NOMO-1 (cell line): Measurements from ENCODE around the gene SBNO2.
"Not testable (repeated sequence)": the region's sequence is repeated elsewhere in the genome, so short reads cannot be mapped to it uniquely, and the experiment has no call there.

ENCODE experiments used
- DNase-seq, 2 experiments: peaks; one replicate each; lab custom pipeline; 2025; ENCODE audit not compliant: unreplicated experiment in 2 of 2; lab: John Stamatoyannopoulos, UW

The SBNO2 gene

DNA sequence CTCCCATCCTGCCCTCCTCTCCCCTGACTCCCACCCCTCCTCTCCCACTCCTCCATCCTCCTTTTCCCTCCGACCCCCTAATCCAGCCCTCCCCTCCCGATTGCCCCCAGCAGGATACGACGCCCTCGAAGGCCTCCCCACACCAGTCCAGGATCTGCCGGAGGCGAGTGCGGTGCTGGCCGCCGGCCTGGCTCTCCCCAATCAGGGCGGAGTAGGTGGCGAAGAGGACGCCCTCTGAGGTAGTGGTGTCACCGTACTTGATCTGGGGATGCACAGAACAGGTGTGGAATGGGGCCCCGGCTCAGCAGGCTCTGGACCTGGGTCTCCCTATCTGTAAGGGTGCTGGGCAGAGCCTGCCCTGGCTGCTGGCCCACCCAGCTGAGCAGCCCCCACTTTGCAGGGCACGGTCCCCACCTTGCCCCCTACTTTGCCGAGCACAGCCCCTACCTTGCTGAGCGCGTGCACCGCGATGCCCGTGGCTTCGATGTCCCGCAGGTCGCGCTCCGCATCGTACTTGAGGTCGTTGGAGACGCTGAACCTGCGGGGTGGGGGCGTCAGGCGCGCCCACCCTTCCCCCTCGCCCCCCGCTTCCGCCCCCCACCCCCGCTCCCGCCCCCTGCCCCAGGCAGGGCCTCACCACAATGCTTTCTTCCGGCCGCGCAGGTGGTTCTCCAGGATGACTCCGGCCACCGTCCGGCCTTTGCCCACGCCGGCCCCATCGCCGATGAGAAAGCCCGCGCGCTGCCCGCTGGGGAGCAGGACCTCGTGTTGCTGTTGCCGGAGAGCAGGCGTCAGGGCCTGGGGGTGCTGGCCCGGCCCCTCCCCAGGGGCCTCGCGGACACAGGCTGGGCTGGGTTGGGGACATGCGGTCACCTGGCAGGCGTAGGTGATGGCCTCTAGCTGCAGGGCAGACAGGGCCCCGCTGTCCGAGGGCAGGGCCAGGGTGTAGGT lies 51.8 kb downstream of the SBNO2 start:
- no peak for DNase-seq

DNA sequence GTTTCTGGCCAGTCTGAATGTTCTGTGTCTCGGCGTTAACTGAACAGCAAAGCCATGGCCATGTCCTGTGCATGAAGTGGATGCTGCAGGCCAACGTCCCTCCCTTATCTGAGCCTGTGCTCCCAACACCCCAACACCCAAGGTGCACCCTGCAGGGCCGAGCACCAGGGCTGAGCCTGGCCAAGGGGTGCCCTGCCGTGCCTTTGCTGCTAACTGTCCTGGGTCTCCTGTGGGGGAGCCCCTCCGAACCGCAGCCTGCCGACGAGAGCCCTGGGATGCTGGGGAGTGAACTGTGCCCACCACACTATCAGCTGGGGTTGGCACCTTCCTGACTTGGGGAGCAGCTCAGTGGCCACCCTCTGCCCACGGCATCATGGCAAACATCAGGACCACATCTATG lies 52.7 kb downstream of the SBNO2 start:
- no peak for DNase-seq

DNA sequence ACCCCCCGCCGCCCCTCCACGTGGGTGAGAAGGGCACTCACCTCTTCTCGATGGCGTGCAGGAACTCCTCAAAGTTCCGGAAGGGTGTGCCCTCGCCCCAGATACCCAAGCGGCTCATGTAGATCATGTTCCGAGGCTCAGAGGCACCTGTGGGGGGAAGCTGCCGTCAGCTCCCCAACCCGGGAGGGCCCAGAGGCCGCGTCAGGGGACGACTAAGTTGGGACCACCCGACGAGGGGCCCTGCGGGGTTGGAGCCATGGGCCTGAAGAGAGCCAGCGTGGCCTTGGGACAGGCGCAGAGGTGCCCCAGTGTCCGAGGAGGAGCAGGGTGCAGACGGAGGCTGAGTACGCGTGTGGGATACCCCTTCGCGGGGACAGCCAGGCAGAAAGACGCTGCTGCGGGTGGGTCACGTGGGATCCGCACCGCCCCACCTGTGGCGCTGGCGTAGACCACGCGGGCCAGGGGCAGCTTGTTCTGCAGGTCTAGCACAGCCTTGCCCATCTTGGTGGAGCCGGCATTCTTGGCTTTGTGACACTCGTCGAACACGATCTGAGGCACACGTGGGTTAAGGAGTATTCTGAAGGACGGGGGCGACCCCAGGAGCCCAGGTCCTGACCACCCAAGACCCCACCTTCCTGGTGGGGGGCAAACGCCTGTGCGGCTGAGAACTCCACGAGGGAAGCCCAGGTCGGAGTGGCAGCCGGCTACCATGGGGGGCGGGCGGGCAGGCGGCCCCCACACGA lies 54.4 kb downstream of the SBNO2 start:
- DNase-seq: no peak

DNA sequence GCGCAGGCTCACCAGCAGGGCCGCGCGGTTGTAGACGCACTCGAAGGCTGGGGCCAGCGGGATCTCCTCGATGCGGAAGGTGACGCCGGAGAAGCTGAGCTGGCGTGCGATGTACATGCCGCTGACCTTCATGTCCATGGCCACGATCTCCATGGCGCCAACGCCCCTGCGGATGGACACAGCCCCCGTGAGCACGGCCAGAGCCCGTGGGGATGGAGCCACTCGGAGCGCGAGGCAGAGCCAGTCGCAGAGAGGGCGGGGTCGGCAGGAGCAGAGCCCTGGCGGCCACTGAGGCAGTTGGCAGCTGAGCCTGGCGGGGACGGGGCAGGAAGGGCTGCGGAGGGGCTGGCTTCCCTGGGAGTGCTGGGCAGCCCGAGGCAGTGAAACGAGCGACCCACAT lies 55.1 kb downstream of the SBNO2 start:
- DNase-seq: no peak

DNA sequence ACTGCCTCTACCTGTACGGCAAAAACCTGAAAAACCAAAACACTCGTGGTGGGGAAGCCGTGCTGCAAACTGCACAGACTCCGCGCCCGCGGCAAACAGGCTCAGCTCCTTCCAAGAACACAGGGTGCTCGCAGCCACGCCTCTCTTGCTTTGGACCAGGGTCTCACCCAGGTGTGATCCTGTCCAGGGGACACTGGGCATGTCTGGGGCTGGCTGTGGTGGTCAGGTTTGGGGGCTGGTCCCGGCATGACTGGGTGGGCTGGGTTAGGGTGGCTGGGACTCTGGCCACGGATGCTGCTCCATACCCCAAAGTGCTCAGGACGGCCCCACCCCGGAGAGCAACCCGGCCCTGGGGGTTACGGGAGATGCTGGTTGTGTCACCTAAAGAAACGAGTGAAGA lies 56.4 kb downstream of the SBNO2 start:
- DNase-seq: no peak

DNA sequence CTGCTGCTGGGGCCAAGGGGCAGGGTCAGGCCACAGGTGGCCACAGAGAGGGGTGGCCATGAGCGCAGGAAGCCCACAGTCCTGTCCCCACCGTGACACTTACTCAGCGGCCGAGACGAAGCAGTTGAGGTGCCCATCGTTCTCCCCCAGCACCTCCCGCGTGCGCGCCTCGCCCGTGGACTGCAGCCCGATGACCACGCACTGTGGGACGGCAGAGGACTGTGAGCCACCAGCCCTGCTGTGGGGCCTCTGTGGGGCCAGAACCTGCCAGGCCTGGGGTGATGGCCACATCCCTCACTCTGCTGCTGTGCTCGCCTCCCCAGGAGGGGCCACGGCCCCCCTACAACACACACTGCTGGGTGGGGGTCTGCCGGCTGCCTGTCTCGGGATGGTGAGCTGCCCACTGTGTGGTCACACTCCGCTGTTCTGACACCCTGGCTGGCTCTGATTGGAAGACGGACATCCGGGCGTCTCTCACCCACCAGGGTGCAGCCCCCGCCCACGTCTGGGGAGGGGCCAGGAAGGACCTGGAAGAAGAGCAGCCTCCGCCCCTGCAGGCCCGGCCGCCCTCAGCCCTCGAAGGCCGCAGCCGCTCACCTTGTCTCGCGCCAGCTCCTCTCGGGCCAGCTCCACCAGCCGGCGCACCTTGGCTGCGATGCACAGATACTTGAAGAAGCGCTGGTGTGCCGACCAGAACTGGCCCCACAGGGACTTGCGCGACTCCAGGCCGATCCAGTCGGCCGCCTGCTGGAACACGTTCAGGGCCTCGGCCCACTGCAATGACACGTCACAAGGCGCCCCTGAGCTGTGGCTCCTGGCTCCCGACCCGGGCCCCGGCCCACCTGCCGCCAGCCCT lies 57.1 kb downstream of the SBNO2 start:
- no peak for DNase-seq

DNA sequence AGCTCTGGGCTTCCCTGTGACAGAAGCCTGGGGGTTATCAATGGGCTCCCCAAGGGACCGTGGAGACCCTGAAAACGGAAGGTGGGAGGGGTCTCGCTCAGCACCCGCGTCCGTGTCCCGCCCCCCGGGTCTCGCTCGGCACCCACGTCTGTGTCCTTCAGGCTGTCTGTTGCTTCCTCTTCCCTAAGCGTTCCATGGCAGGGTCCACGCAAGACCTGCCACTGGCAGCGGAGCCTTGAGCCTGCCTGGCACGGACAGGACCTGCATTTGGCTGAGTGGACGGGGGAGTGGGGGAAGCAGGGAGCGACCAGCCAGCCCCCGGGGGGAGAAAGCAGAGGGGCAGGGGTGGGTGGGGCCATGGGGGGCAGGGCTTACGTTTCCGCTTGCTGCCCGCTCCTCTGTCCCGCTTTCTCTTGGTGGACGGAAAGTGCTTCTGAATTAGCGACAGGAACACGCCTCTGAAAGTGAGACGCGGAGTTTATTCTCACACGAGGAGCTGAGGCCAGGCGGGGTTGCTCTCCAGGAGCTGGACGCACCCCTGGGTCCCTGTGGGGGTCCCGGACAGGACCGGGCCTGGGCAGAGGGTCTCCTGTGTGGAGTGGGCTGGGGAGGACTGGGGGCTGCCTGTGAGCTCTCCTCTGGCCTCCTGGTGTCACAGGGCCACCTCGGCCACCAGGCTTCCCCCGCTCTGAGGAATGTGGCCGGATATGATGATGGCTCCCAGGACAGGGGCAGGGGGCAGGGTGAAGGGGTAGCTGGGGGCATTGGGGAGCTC lies 58.2 kb downstream of the SBNO2 start:
- DNase-seq: no peak

DNA sequence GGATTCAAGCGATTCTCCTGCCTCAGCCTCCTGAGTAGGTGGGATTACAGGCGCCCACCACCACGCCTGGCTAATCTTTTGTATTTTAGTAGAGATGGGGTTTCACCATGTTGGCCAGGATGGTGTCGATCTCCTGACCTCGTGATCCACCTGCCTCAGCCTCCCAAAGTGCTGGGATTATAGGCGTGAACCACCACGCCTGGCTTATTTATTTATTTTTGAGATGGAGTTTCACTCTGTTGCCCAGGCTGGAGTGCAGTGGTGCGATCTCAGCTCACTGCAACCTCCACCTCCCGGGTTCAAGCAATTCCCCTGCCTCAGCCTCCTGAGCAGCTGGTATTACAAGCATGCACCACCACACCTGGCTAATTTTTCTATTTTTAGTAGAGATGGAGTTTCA lies 59.3 kb downstream of the SBNO2 start:
- DNase-seq: not testable (repeated sequence)

DNA sequence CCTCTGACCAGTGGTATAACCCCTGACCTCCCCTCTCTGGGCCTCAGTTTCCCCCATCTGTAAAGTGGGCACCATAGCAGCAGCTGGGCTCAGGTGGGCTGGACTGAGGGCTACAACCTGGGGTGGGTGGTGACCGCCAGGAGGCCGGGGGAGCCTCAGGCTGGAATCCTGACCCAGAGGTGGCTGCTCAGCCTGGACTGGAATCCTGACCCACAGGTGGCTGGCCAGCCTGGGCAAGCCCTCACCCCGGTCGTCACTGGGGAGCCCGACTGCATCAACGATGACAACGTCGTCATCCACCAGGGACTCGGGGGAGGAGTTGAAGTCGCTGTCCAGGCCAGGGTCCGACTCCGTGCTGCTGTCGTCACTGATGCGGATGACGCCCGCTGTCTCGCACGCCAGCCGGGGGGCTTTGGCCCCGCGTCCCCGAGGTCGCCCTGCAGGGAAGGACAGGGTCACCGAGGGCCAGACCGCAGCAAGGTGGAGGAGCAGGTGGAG lies 60.0 kb downstream of the SBNO2 start:
- DNase-seq: no peak

DNA sequence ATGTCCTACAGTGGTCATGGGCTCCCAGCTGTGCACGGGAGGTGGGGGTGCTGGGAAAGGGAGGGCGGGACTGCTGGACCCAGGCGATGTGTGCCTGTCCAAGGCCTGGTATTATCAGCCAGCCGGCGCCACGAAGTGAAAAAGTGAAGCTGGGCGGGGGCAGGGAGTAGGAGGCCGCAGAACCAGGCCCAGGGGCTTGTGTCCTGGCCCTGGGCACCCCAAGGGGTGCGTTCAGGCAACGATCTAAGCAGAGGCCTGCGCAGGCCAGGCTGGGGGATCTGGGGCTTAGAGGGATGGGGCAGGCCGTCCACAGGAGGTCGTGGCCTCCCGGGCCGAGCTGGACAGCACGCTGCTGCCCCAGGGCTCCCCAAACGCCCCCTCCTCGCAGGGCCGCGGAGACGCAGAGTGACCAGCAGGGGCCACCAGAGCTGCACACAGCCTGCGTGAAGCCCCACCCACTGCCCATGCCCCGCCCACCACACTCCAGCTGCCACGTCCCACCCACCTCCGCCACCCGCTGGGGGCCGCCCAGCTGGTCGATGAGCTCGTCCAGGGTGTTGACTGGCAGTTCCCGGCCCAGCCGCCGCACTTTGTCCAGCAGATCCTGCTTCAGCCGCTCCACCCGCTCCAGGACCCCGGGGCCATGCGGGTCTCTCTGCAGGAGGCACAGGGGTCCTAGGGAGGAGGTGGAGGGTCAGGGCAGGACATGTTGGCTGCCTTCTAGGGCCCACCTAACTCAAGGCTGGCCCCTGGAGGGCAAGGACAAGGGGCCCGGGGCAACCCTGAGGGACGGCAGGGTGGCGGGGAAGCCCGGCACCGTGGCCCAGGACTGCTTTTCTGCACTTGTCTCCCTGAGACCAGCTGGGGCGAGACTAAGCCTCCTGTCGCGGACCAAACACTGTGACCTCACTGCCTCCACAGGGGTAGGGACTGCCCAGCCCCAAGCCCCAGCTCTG lies 60.8 kb downstream of the SBNO2 start:
- peak; percentile 46 to 76 for DNase-seq

DNA sequence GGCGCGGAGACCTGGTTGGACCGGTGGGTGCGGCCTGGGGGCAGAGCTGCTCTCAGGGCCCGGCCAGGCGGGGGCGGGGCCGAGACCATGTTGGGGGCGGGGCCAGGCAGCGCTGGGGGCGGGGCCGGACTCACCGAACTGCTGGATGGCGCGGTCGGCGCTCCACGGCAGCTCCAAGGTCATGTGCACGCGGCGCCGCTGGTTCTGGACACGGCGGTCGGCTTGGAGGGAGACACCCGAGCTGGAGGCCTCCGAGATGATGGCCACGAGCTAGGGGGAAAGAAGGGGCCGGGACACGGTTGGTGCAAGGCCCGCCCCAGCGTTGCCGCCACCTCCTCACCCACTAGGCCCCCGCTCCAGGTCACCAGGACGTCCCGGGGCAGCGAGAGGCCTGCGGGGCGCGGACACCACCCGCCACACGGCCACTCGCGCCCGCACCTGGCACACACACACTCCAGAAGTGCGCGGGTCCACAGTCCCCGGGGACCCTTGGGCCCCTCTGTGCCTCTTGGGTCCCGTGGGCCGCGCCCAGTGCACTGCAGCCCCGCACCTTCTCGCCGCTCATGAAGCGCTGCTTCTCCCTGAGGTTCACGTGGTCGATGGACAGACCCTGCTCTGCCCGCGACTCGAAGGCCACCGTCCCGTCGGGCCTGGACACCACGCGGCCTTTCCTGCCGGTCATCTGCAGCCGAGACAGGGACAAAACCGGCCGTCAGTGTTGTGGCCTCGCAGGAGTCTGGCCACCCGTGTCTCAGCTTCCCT lies 61.6 kb downstream of the SBNO2 start:
- no peak for DNase-seq

DNA sequence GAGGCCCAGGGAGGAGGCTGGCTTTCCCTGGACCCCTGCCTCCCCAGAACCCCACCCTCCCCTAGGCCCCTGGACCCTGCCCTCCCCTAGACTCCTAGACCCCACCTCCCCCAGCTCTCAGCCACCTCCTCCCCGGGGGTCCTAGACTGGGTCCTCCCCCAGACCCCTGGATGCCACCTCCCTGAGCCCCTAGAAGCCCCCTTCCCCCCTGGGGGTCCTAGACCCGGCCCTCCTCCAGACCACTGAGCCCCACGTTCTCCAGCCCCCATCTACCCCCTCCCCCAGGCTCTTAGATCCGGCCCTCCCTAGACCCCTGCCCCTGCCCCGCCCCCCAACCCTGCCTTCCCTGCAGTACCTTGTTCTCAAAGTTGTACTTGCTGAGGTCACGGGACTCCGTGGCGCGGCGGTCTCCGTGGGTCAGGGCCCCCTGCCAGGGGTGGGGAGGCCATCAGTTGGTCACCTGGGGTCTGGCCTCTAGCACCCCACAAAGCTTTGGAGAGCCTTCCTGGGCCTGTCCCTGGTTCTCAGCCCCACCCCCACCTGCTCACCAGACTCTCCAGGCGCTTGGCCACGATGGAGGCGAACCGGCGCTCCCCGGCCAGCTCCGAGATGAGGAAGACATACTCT lies 62.3 kb downstream of the SBNO2 start:
- DNase-seq: no peak

DNA sequence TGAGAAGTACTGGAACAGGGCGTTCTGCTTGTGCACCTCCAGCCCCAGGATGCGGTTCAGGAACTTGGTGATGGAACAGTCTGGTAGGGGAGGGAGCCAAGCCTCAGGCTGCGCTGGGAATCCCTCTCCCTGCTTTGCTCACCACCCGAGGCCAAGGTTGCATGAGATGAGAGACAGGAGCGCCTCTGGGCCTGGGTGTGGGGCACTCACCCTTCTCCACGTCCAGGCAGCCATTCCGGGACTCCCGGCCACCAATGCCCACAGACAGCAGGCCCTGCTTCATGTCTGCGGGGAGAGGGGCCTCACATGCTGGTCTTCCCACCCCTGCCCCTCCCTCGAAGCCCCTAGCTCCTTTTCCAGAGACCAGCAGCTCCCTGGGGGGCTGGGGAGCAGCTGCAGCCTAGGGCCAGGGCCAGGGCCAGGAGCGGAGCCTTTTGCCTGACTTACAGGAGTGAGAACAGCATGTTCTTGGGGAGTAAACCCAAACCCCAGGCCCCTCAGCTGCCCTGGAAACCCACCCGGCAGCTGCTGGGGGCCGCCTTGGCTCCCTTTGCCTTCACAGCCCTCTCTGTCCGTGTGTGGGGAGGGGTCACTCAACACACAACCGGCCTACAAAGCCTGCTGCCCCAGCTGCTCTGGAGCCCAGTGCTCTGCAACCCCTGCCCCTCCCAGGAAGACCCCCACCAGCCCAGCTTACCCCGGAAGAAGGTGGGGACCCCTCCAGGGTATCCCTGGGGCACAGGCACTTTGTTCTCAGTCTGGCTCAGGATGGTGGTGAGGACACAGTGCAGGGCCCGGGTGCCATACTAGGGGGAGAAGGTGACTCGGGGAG lies 63.0 kb downstream of the SBNO2 start:
- DNase-seq: no peak

DNA sequence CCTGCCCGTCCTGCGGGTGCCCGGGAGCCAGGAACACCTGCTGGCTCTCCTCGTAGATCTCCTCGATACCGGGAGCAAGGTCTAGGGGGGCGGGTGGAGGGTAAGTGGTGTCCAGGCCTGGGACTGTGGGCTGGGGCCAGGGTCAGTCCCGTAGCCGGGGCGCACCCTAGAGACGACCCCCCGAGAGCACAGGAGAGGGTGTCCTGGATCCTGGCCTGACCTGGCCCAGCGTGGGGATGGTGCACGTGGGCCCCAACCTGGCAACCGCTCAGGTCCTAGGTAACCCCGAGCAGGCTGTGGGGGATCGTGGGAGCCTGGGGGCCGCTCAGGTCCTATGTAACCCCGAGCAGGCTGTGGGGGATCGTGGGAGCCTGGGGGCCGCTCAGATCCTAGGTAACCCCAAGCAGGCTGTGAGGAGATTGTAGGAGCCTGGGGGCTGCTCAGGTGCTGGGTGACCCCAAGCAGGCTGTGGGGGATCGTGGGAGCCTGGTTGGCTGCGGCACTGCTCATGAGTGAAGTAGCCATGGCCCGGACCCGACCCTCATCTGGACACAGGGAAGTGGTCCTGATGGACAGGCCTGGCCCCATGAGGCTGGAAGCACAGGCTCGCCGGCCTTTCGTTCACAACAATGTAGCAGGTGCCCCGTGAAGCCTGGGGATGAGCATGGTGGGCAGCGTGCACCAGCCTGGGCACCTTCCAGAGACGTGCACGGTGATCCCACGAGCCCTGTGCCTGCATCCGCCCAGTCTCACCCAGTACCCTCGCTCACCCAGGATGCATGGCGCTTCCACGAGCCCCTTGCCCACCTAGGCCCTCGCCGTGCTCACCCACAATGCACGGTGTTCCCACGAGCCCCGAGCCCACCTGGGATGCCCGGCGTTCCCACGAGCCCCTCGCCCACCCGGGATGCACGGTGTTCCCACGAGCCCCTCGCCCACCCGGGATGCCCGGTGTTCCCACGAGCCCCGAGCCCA lies 64.1 kb downstream of the SBNO2 start:
- no peak for DNase-seq

DNA sequence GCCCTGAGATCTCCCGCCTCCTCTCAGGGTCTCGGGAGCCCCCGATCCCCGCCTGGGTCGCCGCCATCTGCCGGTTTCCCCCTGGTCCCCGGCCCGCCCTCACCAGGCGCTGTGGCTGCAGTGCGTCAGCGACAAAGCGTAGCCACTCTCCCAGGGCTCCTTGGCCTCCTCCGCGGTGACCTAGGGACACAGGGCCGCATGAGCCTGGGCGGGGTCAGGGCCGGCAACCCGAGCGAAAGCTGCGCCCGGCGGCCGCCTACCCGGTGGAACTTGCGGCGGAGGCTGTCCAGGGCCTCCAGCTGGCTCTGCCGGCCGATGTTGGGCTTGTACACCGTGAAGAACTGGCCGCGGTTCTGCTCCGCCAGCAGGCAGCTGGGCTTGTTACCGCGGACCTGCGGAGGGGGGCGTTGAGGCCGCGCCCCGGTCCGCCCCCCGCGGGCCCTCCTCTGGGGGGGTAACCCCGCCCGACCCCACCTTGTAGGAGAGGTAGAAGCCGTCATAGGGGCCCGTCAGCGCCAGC lies 65.0 kb downstream of the SBNO2 start:
- DNase-seq: no peak
